Right lung (tissue), 5 donors: Measurements from ENCODE around the gene NFIX. TPM values are rescaled to one million over a fixed set of nuclear protein-coding genes. Genes with fewer than 3 reads are reported as not detected.
"Not testable (repeated sequence)": the region's sequence is repeated elsewhere in the genome, so short reads cannot be mapped to it uniquely, and the experiment has no call there.

ENCODE experiments used
- DNase-seq, 2 donors: peaks; one replicate each; pipeline ENCODE4 v3.0.0-alpha.2; 2013
- polyA plus RNA-seq, 5 donors: library from polyadenylated mRNA; unstranded; fragments of 120-200 nt; gene quantifications; one replicate each; pipeline versions ENCODE4 v1.2.1 to v1.2.3, GENCODE V29; 2013; ENCODE audit warnings: inconsistent platforms in 1 of 5, low replicate concordance in 1 of 5; ENCODE audit not compliant: insufficient read length in 5 of 5, insufficient read depth in 1 of 5

NFIX gene
- polyA plus RNA-seq, 5 donors = 83.6 to 141 (median 101) TPM

- peak; percentile 64 to 75 for DNase-seq
These were observed 38.6 kb upstream of the NFIX start, which contains the start of gene GADD45GIP1 for GRCh38 chr19:12956446-12957388. Gene GADD45GIP1 (minus strand): TSS chr19:12957223. CDS start chr19:12957212, 11 bp downstream.

GRCh38 chr19:12957389-12957952, 37.8 kb upstream of the NFIX start:
- not testable (repeated sequence) for DNase-seq

DNA sequence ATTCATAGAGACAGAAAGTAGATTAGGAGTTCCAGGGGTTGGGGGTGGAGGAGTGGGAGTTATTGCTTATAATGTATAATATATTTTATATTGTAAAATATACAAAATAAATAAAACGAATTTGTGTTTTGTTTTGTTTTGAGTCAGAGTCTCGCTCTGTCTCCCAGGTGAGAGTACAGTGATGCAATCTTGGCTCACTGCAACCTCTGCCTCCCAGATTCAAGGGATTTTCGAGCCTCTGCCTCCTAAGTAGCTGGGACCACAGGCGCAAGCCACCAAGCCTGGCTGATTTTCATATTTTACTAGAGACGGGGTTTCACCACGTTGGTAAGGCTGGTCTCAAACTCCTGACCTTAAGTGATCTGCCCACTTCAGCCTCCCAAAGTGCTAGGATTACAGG, 35.8 kb upstream of the NFIX start:
- DNase-seq = no peak

DNA sequence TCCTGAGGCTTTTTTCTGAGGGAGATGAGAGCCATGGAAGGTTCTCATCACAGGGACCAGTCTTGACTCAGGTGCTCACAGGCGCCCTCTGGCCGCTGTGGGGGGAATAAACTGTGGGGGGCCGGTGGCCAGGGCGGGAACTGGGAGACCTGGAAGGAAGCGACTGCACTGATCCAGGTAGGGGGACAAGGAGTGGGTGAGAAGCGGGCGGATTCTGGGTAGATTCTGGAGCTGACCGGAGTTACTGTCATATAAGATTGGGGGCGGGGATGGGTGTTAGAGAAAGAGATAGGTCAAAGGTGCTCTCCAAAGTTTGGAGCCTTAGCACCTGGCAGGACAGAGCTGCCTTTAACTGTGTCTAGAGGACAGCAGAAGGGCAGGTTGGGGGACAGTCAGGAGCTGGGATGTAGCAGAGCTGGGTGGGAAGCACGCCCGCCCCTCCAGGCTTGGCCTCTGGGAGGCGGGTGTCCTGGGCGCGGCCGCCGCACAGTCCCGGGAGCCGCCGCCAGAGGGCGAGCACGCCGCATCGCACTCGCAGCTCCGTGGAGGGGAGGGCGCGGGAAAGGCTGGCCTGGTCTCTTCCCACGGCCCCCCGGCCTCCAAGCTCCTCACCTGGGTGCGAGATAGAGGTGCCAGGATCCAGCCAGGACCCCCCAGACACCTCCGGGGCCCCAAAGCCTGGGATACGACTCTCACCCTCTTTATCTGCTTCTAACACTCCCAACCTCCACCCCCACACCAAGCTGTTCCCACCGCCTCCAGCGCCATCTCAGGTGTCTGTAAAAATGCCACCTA, 30.1 kb upstream of the NFIX start:
- peak; percentile 70 to 71 for DNase-seq

- no peak for DNase-seq
These were observed 29.5 kb upstream of the NFIX start for GRCh38 chr19:12965812-12966135.

GRCh38 chr19:12967907-12968306, 27.4 kb upstream of the NFIX start:
- no peak for DNase-seq

GRCh38 chr19:12969292-12969988, 25.8 kb upstream of the NFIX start, which contains the start of gene DAND5:
Gene DAND5 (plus strand): TSS chr19:12969576. CDS start chr19:12969661, 85 bp downstream.
- DNase-seq = no peak

- DNase-seq = no peak
These were observed 25.0 kb upstream of the NFIX start for GRCh38 chr19:12970070-12970820.

GRCh38 chr19:12973236-12973635, 22.0 kb upstream of the NFIX start:
- no peak for DNase-seq

GRCh38 chr19:12974301-12975220, 20.7 kb upstream of the NFIX start:
- no peak for DNase-seq

DNA sequence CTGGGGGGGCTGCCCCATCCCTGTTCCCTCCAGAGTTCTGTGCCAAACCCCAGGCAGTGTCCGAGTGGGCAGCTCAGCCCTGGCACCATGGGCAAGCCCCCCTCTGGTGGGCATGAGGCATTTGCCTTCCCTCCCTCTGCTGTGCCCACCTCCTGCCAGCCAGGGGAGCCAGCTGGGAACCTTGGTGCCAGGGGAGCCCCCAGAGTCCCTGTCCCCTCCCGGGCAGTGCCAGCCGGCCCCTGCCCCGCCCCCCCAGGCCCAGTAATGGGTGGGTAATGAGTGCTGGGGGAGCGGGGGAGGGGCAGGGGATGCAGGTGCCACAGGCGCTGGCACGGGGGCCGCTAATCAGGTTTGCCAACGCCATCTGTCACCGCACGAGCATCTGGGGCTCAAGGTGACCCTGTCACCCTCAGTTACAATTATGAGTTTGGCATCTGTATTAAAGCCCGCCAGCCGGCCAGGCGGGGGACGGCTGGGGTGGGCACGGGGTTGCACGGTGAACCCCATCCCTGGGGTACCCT, 20.0 kb upstream of the NFIX start:
- no peak for DNase-seq

- DNase-seq = not testable (repeated sequence)
These were observed 19.2 kb upstream of the NFIX start for GRCh38 chr19:12976109-12976508.

- DNase-seq = no peak
These were observed 15.3 kb upstream of the NFIX start for GRCh38 chr19:12979974-12980373.

GRCh38 chr19:12982648-12983047, 12.6 kb upstream of the NFIX start:
- no peak for DNase-seq

GRCh38 chr19:12983091-12983490, 12.2 kb upstream of the NFIX start:
- DNase-seq = no peak

DNA sequence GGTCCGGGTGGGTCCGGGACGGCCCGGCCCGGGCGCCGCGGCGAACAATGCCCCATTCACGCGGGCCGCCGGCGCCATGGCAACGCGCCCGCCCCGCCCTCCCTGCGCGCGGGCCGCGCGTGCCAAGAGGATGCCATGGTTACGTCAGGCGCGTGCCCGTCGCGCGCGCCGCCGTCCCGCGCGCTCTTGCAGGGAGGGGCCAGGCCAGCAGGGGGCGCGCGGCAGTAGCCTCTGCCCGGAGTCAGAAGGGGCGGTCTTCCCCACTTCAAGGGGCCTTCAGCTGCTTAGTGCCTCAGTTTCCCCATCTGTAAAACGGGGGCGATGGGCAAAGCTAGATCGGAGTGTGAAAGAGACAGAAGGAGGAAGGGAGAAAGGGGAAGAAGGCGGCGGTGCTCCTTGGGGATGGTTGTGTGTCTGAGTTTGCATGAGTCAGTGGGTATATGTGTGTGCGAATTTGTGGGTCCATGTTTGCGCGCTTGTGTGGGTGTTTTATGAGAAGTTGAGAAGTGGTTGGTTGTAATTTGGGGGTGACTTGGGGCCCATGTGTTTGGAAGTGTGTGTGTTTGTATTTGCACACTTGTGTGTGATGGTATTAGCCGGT, 11.6 kb upstream of the NFIX start:
- DNase-seq = peak; percentile 78 to 87

GRCh38 chr19:12984143-12984627, 11.1 kb upstream of the NFIX start:
- no peak for DNase-seq

- no peak for DNase-seq
These were observed 10.6 kb upstream of the NFIX start for GRCh38 chr19:12984683-12985048.
